ENCODE measurements around the gene E2F6.

- TF ChIP-seq CTCF (IDR thresholded peaks at IDR 0.05; ENCODE audit: insufficient read depth, low read depth, low read length) (no peak), EZH2 (IDR thresholded peaks at IDR 0.05; ENCODE audit: insufficient read depth, low read length) (no peak)
These were observed 6.1 kb downstream of the E2F6 start for GRCh38 chr2:11459816-11460215.

Measured in astrocyte (in vitro differentiated cells and primary cell).